OCI-LY7 (cell line): ENCODE results near the gene TRIP12. TPM values are rescaled to one million over a fixed set of nuclear protein-coding genes. Genes with fewer than 3 reads are reported as not detected.

Source experiments
- BruUV-seq: library from RNA; stranded (reverse); fragments of 400-500 nt; replicated peaks from 2 replicates; lab custom pipeline; 2021; lab: Mats Ljungman, UMichigan
- CTCF ChIA-PET: fragments of 300-600 bp; sonication (Branson Sonifier 250); formaldehyde crosslinking; loops from one replicate; lab custom pipeline; 2022; ENCODE audit warnings: antibody characterized with exemption; ENCODE audit not compliant: unreplicated experiment; lab: Charles Lee
- POLR2A ChIA-PET: fragments of 300-600 bp; sonication (Branson Sonifier 250); formaldehyde crosslinking; loops from one replicate; lab custom pipeline; 2022; ENCODE audit warnings: antibody characterized with exemption; lab: Charles Lee
- DNase-seq: peaks from one replicate; pipeline ENCODE4 v3.0.0-alpha.2; 2015; ENCODE audit warnings: low spot score
- H2AFZ ChIP-seq: fragments of 200-600 bp; sonication (generic), shearing (Covaris generic); 2 replicates; pipeline ENCODE4 v1.6.1; 2014; ENCODE audit warnings: mild to moderate bottlenecking, antibody characterized with exemption, low read length, moderate library complexity
- H3K27ac ChIP-seq: fragments of 200-600 bp; sonication (generic); 2 replicates; pipeline ENCODE4 v1.5.1; 2014; ENCODE audit warnings: mixed run types, low read depth, mild to moderate bottlenecking, moderate library complexity, low read length, inconsistent platforms; ENCODE audit not compliant: poor library complexity, severe bottlenecking
- H3K36me3 ChIP-seq: fragments of 200-600 bp; sonication (generic); 2 replicates; pipeline ENCODE4 v1.6.1; 2014; ENCODE audit warnings: mild to moderate bottlenecking, antibody characterized with exemption, low read length, moderate library complexity, mixed read lengths; ENCODE audit not compliant: insufficient read depth
- H3K4me1 ChIP-seq: fragments of 200-600 bp; sonication (generic); 2 replicates; pipeline ENCODE4 v1.5.1; 2014; ENCODE audit warnings: mild to moderate bottlenecking, low read length; ENCODE audit not compliant: insufficient read depth, poor library complexity, severe bottlenecking
- H3K4me2 ChIP-seq: fragments of 200-600 bp; sonication (generic); 2 replicates; pipeline ENCODE4 v1.6.1; 2014; ENCODE audit warnings: mild to moderate bottlenecking, low read length
- H3K4me3 ChIP-seq: fragments of 200-600 bp; sonication (generic); 2 replicates; pipeline ENCODE4 v1.5.1; 2014; ENCODE audit warnings: mild to moderate bottlenecking, low read depth, low read length; ENCODE audit not compliant: poor library complexity, severe bottlenecking
- H3K79me2 ChIP-seq: fragments of 200-600 bp; sonication (generic); 2 replicates; pipeline ENCODE4 v1.6.1; 2016; ENCODE audit warnings: low read depth, mild to moderate bottlenecking, low read length, moderate library complexity, mixed read lengths; ENCODE audit not compliant: insufficient read depth
- H3K9me2 ChIP-seq: fragments of 200-600 bp; sonication (generic); 2 replicates; pipeline ENCODE4 v1.6.1; 2016; ENCODE audit warnings: mild to moderate bottlenecking, low read length, mixed read lengths; ENCODE audit not compliant: insufficient read depth
- H3K9me3 ChIP-seq: fragments of 200-600 bp; sonication (generic); 2 replicates; pipeline ENCODE4 v1.6.1; 2014; ENCODE audit warnings: mild to moderate bottlenecking, mixed run types, low read length, mixed read lengths
- H4K20me1 ChIP-seq: fragments of 200-600 bp; sonication (generic); 2 replicates; pipeline ENCODE4 v1.6.1; 2014; ENCODE audit warnings: mild to moderate bottlenecking, antibody characterized with exemption, low read length, moderate library complexity, mixed read lengths; ENCODE audit not compliant: insufficient read depth
- CTCF ChIP-seq: fragments of 200-600 bp; sonication (generic); conservative IDR thresholded peaks from 2 replicates; pipeline ENCODE4 v1.5.1; 2014; ENCODE audit warnings: mild to moderate bottlenecking, antibody characterized with exemption, low read length, moderate library complexity, mixed read lengths
- EZH2phosphoT487 ChIP-seq: fragments of 200-600 bp; sonication (generic); IDR thresholded peaks from 2 replicates; pipeline ENCODE4 v1.6.1; 2018; ENCODE audit warnings: low read depth, borderline replicate concordance, mild to moderate bottlenecking, mixed run types, antibody characterized with exemption, low read length, moderate library complexity, mixed read lengths
- intact Hi-C: fragments of 100-400 bp; cut with micrococcal nuclease; formaldehyde crosslinking; loops from one replicate; pipeline ENCODE4 v1.10.0; 2022; ENCODE audit not compliant: unreplicated experiment
- total RNA-seq, 2 experiments: library from RNA; depleted of rRNA in 1 of 2; stranded (reverse); fragments of >200 nt in 1 of 2; shearing (Covaris generic) in 1 of 2; gene quantifications; 2 replicates each; pipeline ENCODE4 v1.2.3, GENCODE V29; 2014 to 2022

TRIP12 gene
- total RNA-seq, 2 experiments from 2014 or later = 80.0 to 185 TPM

- H3K27ac ChIP-seq = no peak overlapping the region
- no peak for DNase-seq
- H3K36me3 ChIP-seq = peaks cover 47% of the 10 kb centered on the region
- no peaks in the 10 kb centered on the region for H3K9me2 ChIP-seq
- H3K9me3 ChIP-seq = no peaks in the 10 kb centered on the region
- no peak overlapping the region for H3K4me3 ChIP-seq
- CTCF ChIA-PET = no interaction called here
- peaks cover 7% of the 10 kb centered on the region; the same call in 1 of the 2 replicates for H4K20me1 ChIP-seq
- TF ChIP-seq CTCF (no peak), EZH2phosphoT487 (no peak)
- BruUV-seq = no TSS peak
- peaks cover 52% of the 10 kb centered on the region; the same call in 1 of the 2 replicates for H3K79me2 ChIP-seq
- no peak overlapping the region for H3K4me2 ChIP-seq
- H3K4me1 ChIP-seq = no peaks in the 10 kb centered on the region
- no peak overlapping the region for H2AFZ ChIP-seq
- POLR2A ChIA-PET = interaction anchor here (0.6 kb wide), 1 partner anchor 29 kb away, joined by 3 read pairs; no protein-coding TSS in a partner anchor
- intact Hi-C loops = no loop called here
Observed at GRCh38 chr2:229900012-229900411, 21.8 kb downstream of the TRIP12 start.

GRCh38 chr2:229899604-229900003 lies 22.2 kb downstream of the TRIP12 start:
- intact Hi-C loops = no loop called here
- no peak overlapping the region for H3K4me3 ChIP-seq
- no peaks in the 10 kb centered on the region for H3K9me2 ChIP-seq
- no peaks in the 10 kb centered on the region for H3K9me3 ChIP-seq
- H3K4me1 ChIP-seq = no peaks in the 10 kb centered on the region
- POLR2A ChIA-PET = no interaction called here
- CTCF ChIA-PET = no interaction called here
- H3K79me2 ChIP-seq = peaks cover 54% of the 10 kb centered on the region; the same call in 1 of the 2 replicates
- peaks cover 7% of the 10 kb centered on the region; the same call in 1 of the 2 replicates for H4K20me1 ChIP-seq
- no TSS peak for BruUV-seq
- no peak overlapping the region for H3K27ac ChIP-seq
- TF ChIP-seq CTCF = no peak
- TF ChIP-seq EZH2phosphoT487 = no peak
- no peak overlapping the region for H3K4me2 ChIP-seq
- H3K36me3 ChIP-seq = peaks cover 47% of the 10 kb centered on the region
- no peak for DNase-seq
- no peak overlapping the region for H2AFZ ChIP-seq

- Histone ChIP-seq H3K79me2 (peaks cover 64% of the 10 kb centered on the region), H2AFZ (no peak overlapping the region), H3K4me1 (no peaks in the 10 kb centered on the region), H3K36me3 (peaks cover 29% of the 10 kb centered on the region), H3K9me2 (no peaks in the 10 kb centered on the region), H3K4me2 (no peak overlapping the region), H4K20me1 (peaks cover 10% of the 10 kb centered on the region), H3K9me3 (no peaks in the 10 kb centered on the region), H3K27ac (no peak overlapping the region), H3K4me3 (no peak overlapping the region)
- POLR2A ChIA-PET = no interaction called here
- no peak for TF ChIP-seq EZH2phosphoT487
- no peak for TF ChIP-seq CTCF
- CTCF ChIA-PET = no interaction called here
- DNase-seq = no peak
- BruUV-seq = no TSS peak
- intact Hi-C loops = no loop called here
Observed at GRCh38 chr2:229896857-229897256, 25.0 kb downstream of the TRIP12 start.
